Ovary (tissue), 9 donors: ENCODE results near the gene IGF2BP1. TPM values are rescaled to one million over a fixed set of nuclear protein-coding genes. Genes with fewer than 3 reads are reported as not detected.
"Not testable (repeated sequence)": the region's sequence is repeated elsewhere in the genome, so short reads cannot be mapped to it uniquely, and the experiment has no call there.

Source experiments
- DNase-seq, 5 donors: peaks; one replicate each; pipeline ENCODE4 v3.0.0-alpha.2; 2019 to 2020
- H3K27ac ChIP-seq, 2 donors: fragments of 200-600 bp; one replicate each; pipeline versions ENCODE4 v1.5.1 to v1.8.0; 2019 to 2022
- H3K27me3 ChIP-seq: fragments of 200-600 bp; one replicate; pipeline ENCODE4 v1.8.0; 2022
- H3K36me3 ChIP-seq: fragments of 200-600 bp; sonication (generic); one replicate; pipeline ENCODE4 v1.5.1; 2019
- H3K4me1 ChIP-seq: one replicate; pipeline ENCODE4 v1.8.1; 2013; ENCODE audit warnings: mild to moderate bottlenecking, moderate library complexity; ENCODE audit not compliant: insufficient read depth
- H3K4me3 ChIP-seq: fragments of 200-600 bp; sonication (generic); one replicate; pipeline ENCODE4 v1.5.1; 2017
- H3K9me3 ChIP-seq, 2 donors: fragments of 200-600 bp in 1 of 2; sonication (generic) in 1 of 2; one replicate each; pipeline versions ENCODE4 v1.5.1 to v1.8.1; 2013 to 2019; ENCODE audit warnings: mild to moderate bottlenecking in 1 of 2, moderate library complexity in 1 of 2
- EP300 ChIP-seq: sonication (generic); formaldehyde crosslinking; IDR thresholded peaks from one replicate; pipeline ENCODE4 v1.6.1; 2017; ENCODE audit warnings: antibody characterized with exemption
- POLR2A ChIP-seq: fragments of 450-650 bp; IDR thresholded peaks from one replicate; pipeline ENCODE4 v1.6.1; 2017; ENCODE audit warnings: antibody characterized with exemption, mild to moderate bottlenecking, moderate library complexity
- WGBS, 3 donors: extraction: QIAGEN DNeasy Blood & Tissue Kit in 1 of 3; methylation state at CpG; one replicate each; pipeline versions ENCODE4 v1.1.5 to v1.1.7; 2013 to 2017; 5-methylcytosine and 5-hydroxymethylcytosine counted together
- intact Hi-C, 4 donors: fragments of 100-400 bp; cut with DNase I; formaldehyde crosslinking; loops; one replicate each; pipeline versions ENCODE4 v1.11.0 to v1.15.1; 2022 to 2023
- polyA plus RNA-seq, 2 donors: library from polyadenylated mRNA; stranded (reverse); fragments of 200-250 nt in 1 of 2; fragments of 350-450 nt in 1 of 2; fragmentation: Illumina TruSeq in 1 of 2; extraction: RNeasy Lipid Tissue Mini Kit (QIAGEN cat#74804) in 1 of 2; gene quantifications; one replicate each; pipeline ENCODE4 v1.2.3, GENCODE V29; 2013 to 2014
- small RNA-seq: library from RNA; depleted of rRNA; stranded (forward); fragments of <200 nt; gene quantifications from one replicate; pipeline ENCODE3, GENCODE V24; 2016
- total RNA-seq, 7 donors: library from RNA; depleted of rRNA in 2 of 7; stranded (reverse); fragments of >200 nt in 2 of 7; fragmentation: NEBNext Ultra II Directional in 3 of 7; extraction: Animal tissue kit (Norgen Biotek cat#: 25700) in 3 of 7; gene quantifications; one replicate each; pipeline versions ENCODE4 v1.1.0 to v1.2.4, GENCODE V29; 2016 to 2023
- TF ChIP-seq, protein P1 (sequence below), 3 donors: fragments of 450-650 bp in 2 of 3; fragments of 200-600 bp in 1 of 3; IDR thresholded peaks; one replicate each; pipeline versions ENCODE4 v1.5.1 to v1.8.0; 2016 to 2022; ENCODE audit warnings: antibody characterized with exemption in 3 of 3, mild to moderate bottlenecking in 1 of 3
- donor health status: DM: no; HTN: no; CAD: no; lungs with moderate emphysema.
- donor health status: DM: no; HTN: no; CAD: no.
- donor health status: Bipolar disorder and iron deficiency.
- donor health status: DM: yes; HTN: yes; CAD: no.
- donor health status: DM: no; HTN: no; CAD: no.
- donor health status: DM: yes; HTN: yes; CAD: no.

The IGF2BP1 gene
- total and polyA plus RNA-seq, 9 donors = 0.12 to 1.0 TPM; not detected in 7

GRCh38 chr17:49100601-49101000, 103.4 kb downstream of the IGF2BP1 start:
- DNase-seq = no peak
- Histone ChIP-seq H3K36me3 (no peaks in the 10 kb centered on the region), H3K4me3 (no peak overlapping the region), H3K27me3 (no peaks in the 10 kb centered on the region), H3K9me3 (no peaks in the 10 kb centered on the region), H3K27ac (no peak overlapping the region), H3K4me1 (no peaks in the 10 kb centered on the region)
- TF ChIP-seq EP300 (no peak), POLR2A (no peak)
- TF ChIP-seq, protein P1, sequence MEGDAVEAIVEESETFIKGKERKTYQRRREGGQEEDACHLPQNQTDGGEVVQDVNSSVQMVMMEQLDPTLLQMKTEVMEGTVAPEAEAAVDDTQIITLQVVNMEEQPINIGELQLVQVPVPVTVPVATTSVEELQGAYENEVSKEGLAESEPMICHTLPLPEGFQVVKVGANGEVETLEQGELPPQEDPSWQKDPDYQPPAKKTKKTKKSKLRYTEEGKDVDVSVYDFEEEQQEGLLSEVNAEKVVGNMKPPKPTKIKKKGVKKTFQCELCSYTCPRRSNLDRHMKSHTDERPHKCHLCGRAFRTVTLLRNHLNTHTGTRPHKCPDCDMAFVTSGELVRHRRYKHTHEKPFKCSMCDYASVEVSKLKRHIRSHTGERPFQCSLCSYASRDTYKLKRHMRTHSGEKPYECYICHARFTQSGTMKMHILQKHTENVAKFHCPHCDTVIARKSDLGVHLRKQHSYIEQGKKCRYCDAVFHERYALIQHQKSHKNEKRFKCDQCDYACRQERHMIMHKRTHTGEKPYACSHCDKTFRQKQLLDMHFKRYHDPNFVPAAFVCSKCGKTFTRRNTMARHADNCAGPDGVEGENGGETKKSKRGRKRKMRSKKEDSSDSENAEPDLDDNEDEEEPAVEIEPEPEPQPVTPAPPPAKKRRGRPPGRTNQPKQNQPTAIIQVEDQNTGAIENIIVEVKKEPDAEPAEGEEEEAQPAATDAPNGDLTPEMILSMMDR (IDR thresholded peaks at IDR 0.05) = no peak
- intact Hi-C loops = no loop called here

GRCh38 chr17:49101054-49101534, 103.9 kb downstream of the IGF2BP1 start:
- no peak overlapping the region for H3K27ac ChIP-seq

DNA sequence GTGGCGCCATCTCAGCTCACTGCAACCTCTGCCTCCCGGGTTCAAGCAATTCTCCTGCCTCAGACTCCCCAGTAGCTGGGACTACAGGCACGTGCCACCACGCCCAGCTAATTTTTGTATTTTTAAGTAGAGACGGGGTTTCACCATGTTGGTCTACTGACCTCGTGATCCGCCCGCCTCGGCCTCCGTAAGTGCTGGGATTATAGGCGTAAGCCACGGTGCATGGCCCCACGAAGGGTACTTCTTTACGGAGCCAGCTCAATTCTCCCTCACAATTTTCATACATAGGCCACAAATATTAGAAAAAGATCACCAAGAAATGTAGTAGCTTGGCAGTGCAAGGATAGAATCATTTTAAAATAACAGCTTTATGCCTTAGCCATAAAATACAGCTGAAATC, 106.2 kb downstream of the IGF2BP1 start:
- H3K27me3 ChIP-seq, H3K4me3 ChIP-seq, H3K27ac ChIP-seq, H3K9me3 ChIP-seq, DNase-seq, H3K4me1 ChIP-seq, intact Hi-C loops, H3K36me3 ChIP-seq: not testable (repeated sequence)
- 93% methylated on average over 14 of the region's 14 CpGs for WGBS, 3 donors

More at GRCh38 chr17:49101054-49101534, 103.9 kb downstream of the IGF2BP1 start:
- TF ChIP-seq, protein P1 (IDR thresholded peaks at IDR 0.05) = no peak
- TF ChIP-seq POLR2A = no peak
- TF ChIP-seq EP300 = no peak
- intact Hi-C loops = no loop called here
- no peaks in the 10 kb centered on the region for H3K4me1 ChIP-seq
- H3K4me3 ChIP-seq = no peak overlapping the region
- no peaks in the 10 kb centered on the region for H3K9me3 ChIP-seq
- H3K36me3 ChIP-seq = no peaks in the 10 kb centered on the region
- WGBS, 3 donors = 50 to 65% (median 62%) methylated on average over 4 of the region's 4 CpGs
- H3K27me3 ChIP-seq = no peaks in the 10 kb centered on the region
- no peak for DNase-seq

DNA sequence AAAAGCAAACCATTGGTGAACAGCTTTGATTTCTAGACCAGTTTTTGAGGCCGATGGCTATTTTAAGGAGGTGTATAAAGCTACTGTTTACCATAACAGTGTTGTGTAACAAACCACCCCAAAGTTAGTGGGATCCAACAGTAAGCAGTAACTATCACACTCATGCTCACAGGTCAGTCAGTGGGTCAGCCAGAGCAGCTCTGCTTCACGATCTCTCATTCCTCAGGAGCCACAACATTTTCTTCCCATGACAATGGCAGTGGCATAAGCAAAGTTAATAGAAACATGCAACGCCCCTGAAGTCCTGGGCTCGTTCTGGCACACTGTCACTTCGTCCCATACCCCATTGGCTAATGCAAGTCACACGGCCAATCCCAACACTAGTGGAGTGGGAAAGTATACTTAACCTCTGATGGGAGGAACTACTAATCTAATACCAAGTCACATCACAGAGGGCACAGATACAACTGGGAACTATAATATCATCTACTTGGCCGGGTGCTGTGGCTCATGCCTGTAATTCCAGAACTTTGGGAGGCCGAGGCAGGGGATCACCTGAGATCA, 107.4 kb downstream of the IGF2BP1 start:
- DNase-seq = no peak
- H3K9me3 ChIP-seq = no peaks in the 10 kb centered on the region
- no peaks in the 10 kb centered on the region for H3K27me3 ChIP-seq
- H3K4me1 ChIP-seq = no peaks in the 10 kb centered on the region
- H3K36me3 ChIP-seq = no peaks in the 10 kb centered on the region
- H3K4me3 ChIP-seq = no peak overlapping the region
- intact Hi-C loops = no loop called here
- TF ChIP-seq POLR2A (no peak), EP300 (no peak)
- TF ChIP-seq, protein P1 (IDR thresholded peaks at IDR 0.05) = no peak
- 70 to 83% (median 75%) methylated on average over 8 of the region's 8 CpGs for WGBS, 3 donors
- no peak overlapping the region for H3K27ac ChIP-seq

Small RNA genes within 50 kb of the gene (small RNA-seq; reads per million reads assigned to genes)
- not detected for gene RF00017
- not detected for gene RF01210
- not detected for gene RNU1-42P
- not detected for gene RNU6-826P

Other genes starting within 250 kb of the IGF2BP1 start
- gene TTLL6, start 180.2 kb upstream of the IGF2BP1 start, total RNA-seq = 1 to 10 TPM in 1 of 7 donors, under 1 TPM in 3, not detected in 3; 0.17 to 3.8 (median 0.52) TPM
- under 1 TPM; 0.06 to 0.47 TPM for gene TTLL6, start 180.2 kb upstream of the IGF2BP1 start, polyA plus RNA-seq
- gene CALCOCO2, start 166.3 kb upstream of the IGF2BP1 start, total RNA-seq = 100 to 1,000 TPM in 6 of 7 donors, 10 to 100 TPM in 1; 72.1 to 180 (median 159) TPM
- 100 to 1,000 TPM in 1 of 2 donors, 10 to 100 TPM in 1; 75.4 to 239 TPM for gene CALCOCO2, start 166.3 kb upstream of the IGF2BP1 start, polyA plus RNA-seq
- gene ATP5MC1, start 104.6 kb upstream of the IGF2BP1 start, total RNA-seq = 10 to 100 TPM; 42.8 to 69.8 (median 59.9) TPM
- 100 to 1,000 TPM; 105 to 198 TPM for gene ATP5MC1, start 104.6 kb upstream of the IGF2BP1 start, polyA plus RNA-seq
- 10 to 100 TPM; 32.0 to 62.1 (median 58.2) TPM for gene UBE2Z, start 89.0 kb upstream of the IGF2BP1 start, total RNA-seq
- gene UBE2Z, start 89.0 kb upstream of the IGF2BP1 start, polyA plus RNA-seq = 10 to 100 TPM; 40.1 to 93.4 TPM
- gene SNF8, start 52.5 kb upstream of the IGF2BP1 start, total RNA-seq = 10 to 100 TPM; 41.0 to 94.2 (median 66.7) TPM
- 10 to 100 TPM; 65.0 to 73.1 TPM for gene SNF8, start 52.5 kb upstream of the IGF2BP1 start, polyA plus RNA-seq
- not detected for gene GIP, start 28.8 kb upstream of the IGF2BP1 start, total RNA-seq
- not detected for gene GIP, start 28.8 kb upstream of the IGF2BP1 start, polyA plus RNA-seq
- gene B4GALNT2, start 135.4 kb downstream of the IGF2BP1 start, total RNA-seq = under 1 TPM in 4 of 7 donors, not detected in 3; under 0.01 to 0.03 (median 0.03) TPM
- not detected for gene B4GALNT2, start 135.4 kb downstream of the IGF2BP1 start, polyA plus RNA-seq
- gene GNGT2, start 213.2 kb downstream of the IGF2BP1 start, total RNA-seq = 1 to 10 TPM in 6 of 7 donors, under 1 TPM in 1; 0.48 to 2.9 (median 1.5) TPM
- gene GNGT2, start 213.2 kb downstream of the IGF2BP1 start, polyA plus RNA-seq = 1 to 10 TPM; 2.6 to 4.6 TPM
- gene ABI3, start 213.3 kb downstream of the IGF2BP1 start, total RNA-seq = 1 to 10 TPM; 2.3 to 6.7 (median 4.4) TPM
- gene ABI3, start 213.3 kb downstream of the IGF2BP1 start, polyA plus RNA-seq = 1 to 10 TPM; 3.5 to 4.6 TPM
- gene PHOSPHO1, start 233.4 kb downstream of the IGF2BP1 start, total RNA-seq = under 1 TPM in 3 of 7 donors, not detected in 4; 0.23 to 0.92 (median 0.26) TPM
- under 1 TPM in 1 of 2 donors, not detected in 1; 0.24 TPM for gene PHOSPHO1, start 233.4 kb downstream of the IGF2BP1 start, polyA plus RNA-seq